Fibroblast of lung (primary cell): Measurements from ENCODE around the gene MBTPS2.

Source experiments
- EZH2 ChIP-seq: IDR thresholded peaks from 2 replicates; pipeline ENCODE4 v1.5.1; 2012; ENCODE audit warnings: low read length, control low read depth, mild to moderate bottlenecking; ENCODE audit errors: missing control alignments
- TF ChIP-seq, protein P1 (sequence below), 2 donors: IDR thresholded peaks in 1 of 2; conservative IDR thresholded peaks in 1 of 2; 1 replicate in 1 of 2; 2 replicates in 1 of 2; pipeline ENCODE4 v1.5.1; 2011 to 2012; ENCODE audit warnings: low read length in 2 of 2, control low read depth in 1 of 2, inconsistent platforms in 1 of 2, low read depth in 1 of 2, mild to moderate bottlenecking in 1 of 2

DNA sequence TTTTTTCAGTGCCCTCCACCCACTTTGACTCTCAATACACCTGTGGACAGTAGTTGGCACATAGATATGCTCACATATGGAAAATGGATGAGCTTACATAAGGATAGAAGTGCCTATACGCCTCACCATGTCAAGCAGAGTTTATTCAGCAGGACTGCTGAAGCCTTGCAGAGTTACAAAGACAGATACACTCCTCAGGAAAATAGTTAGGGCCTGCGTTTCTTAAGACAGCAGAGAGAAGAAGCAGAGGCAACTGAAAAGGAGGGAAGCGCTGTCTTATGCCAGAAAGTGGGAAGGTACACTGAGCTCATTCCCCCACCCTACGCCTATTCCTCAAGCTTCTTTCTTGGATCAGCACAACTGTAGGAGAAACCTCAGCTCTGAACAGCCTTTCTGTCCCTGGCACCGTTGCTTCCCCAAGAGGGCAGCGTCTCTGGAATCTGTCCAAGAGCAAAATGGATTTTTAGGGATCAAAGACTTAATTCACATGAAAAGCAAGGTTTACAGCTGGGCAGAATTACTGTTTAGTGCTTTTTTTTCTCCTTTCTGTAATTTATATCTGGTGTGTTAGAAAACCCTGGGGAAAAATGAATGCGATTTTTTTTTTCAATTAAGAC is 37.3 kb upstream of the MBTPS2 start:
- TF ChIP-seq, protein P1, sequence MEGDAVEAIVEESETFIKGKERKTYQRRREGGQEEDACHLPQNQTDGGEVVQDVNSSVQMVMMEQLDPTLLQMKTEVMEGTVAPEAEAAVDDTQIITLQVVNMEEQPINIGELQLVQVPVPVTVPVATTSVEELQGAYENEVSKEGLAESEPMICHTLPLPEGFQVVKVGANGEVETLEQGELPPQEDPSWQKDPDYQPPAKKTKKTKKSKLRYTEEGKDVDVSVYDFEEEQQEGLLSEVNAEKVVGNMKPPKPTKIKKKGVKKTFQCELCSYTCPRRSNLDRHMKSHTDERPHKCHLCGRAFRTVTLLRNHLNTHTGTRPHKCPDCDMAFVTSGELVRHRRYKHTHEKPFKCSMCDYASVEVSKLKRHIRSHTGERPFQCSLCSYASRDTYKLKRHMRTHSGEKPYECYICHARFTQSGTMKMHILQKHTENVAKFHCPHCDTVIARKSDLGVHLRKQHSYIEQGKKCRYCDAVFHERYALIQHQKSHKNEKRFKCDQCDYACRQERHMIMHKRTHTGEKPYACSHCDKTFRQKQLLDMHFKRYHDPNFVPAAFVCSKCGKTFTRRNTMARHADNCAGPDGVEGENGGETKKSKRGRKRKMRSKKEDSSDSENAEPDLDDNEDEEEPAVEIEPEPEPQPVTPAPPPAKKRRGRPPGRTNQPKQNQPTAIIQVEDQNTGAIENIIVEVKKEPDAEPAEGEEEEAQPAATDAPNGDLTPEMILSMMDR (conservative IDR thresholded peaks at IDR 0.05 in 1 of 2, IDR thresholded peaks at IDR 0.05 in 1 of 2; ENCODE audit: low read depth in 1 of 2, low read length in 2 of 2) = no peak
- TF ChIP-seq EZH2 = no peak
